ENCODE data around the gene EPB41L2.

EPB41L2 gene

GRCh38 chr6:131063028-131063763 lies at the start of gene EPB41L2:
Gene EPB41L2 (minus strand): TSS chr6:131063245. CDS start chr6:130956485, 106,760 bp downstream.
- in situ Hi-C loops (cut with MboI; ENCODE audit: low sequenced_read_pairs, unreplicated experiment) = no loop called here
- no peak for TF ChIP-seq CTCF (IDR thresholded peaks at IDR 0.05; ENCODE audit: borderline replicate concordance, control extremely low read depth, extremely low read depth, insufficient read depth, missing control alignments)
- DNase-seq (ENCODE audit: low spot score) = peak; percentile 93

GRCh38 chr6:131112249-131112648 lies 49.2 kb upstream of the EPB41L2 start:
- no peak for TF ChIP-seq CTCF (IDR thresholded peaks at IDR 0.05; ENCODE audit: borderline replicate concordance, control extremely low read depth, extremely low read depth, insufficient read depth, missing control alignments)
- no peak for DNase-seq (ENCODE audit: low spot score)
- in situ Hi-C loops (cut with MboI; ENCODE audit: low sequenced_read_pairs, unreplicated experiment) = no loop called here

GRCh38 chr6:131107151-131107550 lies 44.1 kb upstream of the EPB41L2 start:
- no peak for TF ChIP-seq CTCF (IDR thresholded peaks at IDR 0.05; ENCODE audit: borderline replicate concordance, control extremely low read depth, extremely low read depth, insufficient read depth, missing control alignments)
- no peak for DNase-seq (ENCODE audit: low spot score)
- in situ Hi-C loops (cut with MboI; ENCODE audit: low sequenced_read_pairs, unreplicated experiment) = loop anchor here (5.0 kb wide), 1 partner anchor 220 kb away; no protein-coding TSS in a partner anchor

- no peak for DNase-seq (ENCODE audit: low spot score)
- no peak for TF ChIP-seq CTCF (IDR thresholded peaks at IDR 0.05; ENCODE audit: borderline replicate concordance, control extremely low read depth, extremely low read depth, insufficient read depth, missing control alignments)
- in situ Hi-C loops (cut with MboI; ENCODE audit: low sequenced_read_pairs, unreplicated experiment) = no loop called here
Measured at GRCh38 chr6:131103901-131104300, 40.9 kb upstream of the EPB41L2 start.

- in situ Hi-C loops (cut with MboI; ENCODE audit: low sequenced_read_pairs, unreplicated experiment) = no loop called here
- TF ChIP-seq CTCF (IDR thresholded peaks at IDR 0.05; ENCODE audit: borderline replicate concordance, control extremely low read depth, extremely low read depth, insufficient read depth, missing control alignments) = no peak
- DNase-seq (ENCODE audit: low spot score) = no peak
Measured at GRCh38 chr6:131103296-131103695, 40.3 kb upstream of the EPB41L2 start.

- no peak for DNase-seq (ENCODE audit: low spot score)
- in situ Hi-C loops (cut with MboI; ENCODE audit: low sequenced_read_pairs, unreplicated experiment) = no loop called here
- no peak for TF ChIP-seq CTCF (IDR thresholded peaks at IDR 0.05; ENCODE audit: borderline replicate concordance, control extremely low read depth, extremely low read depth, insufficient read depth, missing control alignments)
Measured at GRCh38 chr6:131101911-131102680, 39.1 kb upstream of the EPB41L2 start.

All from GM13976 (cell line).